WTC11 (cell line): ENCODE measurements around the gene CAVIN1. TPM values are rescaled to one million over a fixed set of nuclear protein-coding genes. Genes with fewer than 3 reads are reported as not detected.
"Not testable (repeated sequence)": the region's sequence is repeated elsewhere in the genome, so short reads cannot be mapped to it uniquely, and the experiment has no call there.

Experiments
- ATAC-seq: fragments of 200-7000 bp; cut with Tn5 transposase; 2 replicates; pipeline ENCODE4 v1.10.0; 2021; ENCODE audit warnings: mild to moderate bottlenecking, moderate library complexity
- CTCF ChIA-PET: fragments of 300-600 bp; sonication (Branson Sonifier 250); formaldehyde crosslinking; loops from one replicate; lab custom pipeline; 2021; ENCODE audit warnings: antibody characterized with exemption; lab: Charles Lee
- POLR2A ChIA-PET: fragments of 350-600 bp; sonication (Branson Sonifier 250); formaldehyde crosslinking; loops from one replicate; lab custom pipeline; 2021; ENCODE audit warnings: antibody characterized with exemption; lab: Charles Lee
- DNase-seq: peaks from one replicate; pipeline ENCODE4 v3.0.0; 2021; ENCODE audit warnings: low spot score
- H3K27ac Mint-ChIP-seq: 2 replicates; pipeline ENCODE4 v1.8.0; 2021; ENCODE audit warnings: mixed read lengths
- H3K27me3 Mint-ChIP-seq: 2 replicates; pipeline ENCODE4 v1.8.0; 2021; ENCODE audit warnings: low read depth, mild to moderate bottlenecking, moderate library complexity, mixed read lengths
- H3K36me3 Mint-ChIP-seq: 2 replicates; pipeline ENCODE4 v1.8.0; 2021; ENCODE audit warnings: mixed read lengths
- H3K4me1 Mint-ChIP-seq: 2 replicates; pipeline ENCODE4 v1.8.0; 2022; ENCODE audit warnings: mixed read lengths
- H3K4me3 Mint-ChIP-seq: 2 replicates; pipeline ENCODE4 v1.8.0; 2021; ENCODE audit warnings: mild to moderate bottlenecking, moderate library complexity, mixed read lengths
- H3K9me3 Mint-ChIP-seq: 2 replicates; pipeline ENCODE4 v1.8.0; 2021; ENCODE audit warnings: mixed read lengths
- CTCF ChIP-seq: fragments of 200-600 bp; IDR thresholded peaks from 2 replicates; pipeline ENCODE4 v1.8.0; 2022; ENCODE audit warnings: antibody characterized with exemption
- E2F1 ChIP-seq: sonication (generic); formaldehyde crosslinking; IDR thresholded peaks from 2 replicates; pipeline ENCODE4 v1.8.0; 2022; ENCODE audit warnings: mild to moderate bottlenecking, missing genetic modification reagents
- E2F5 ChIP-seq: sonication (generic); formaldehyde crosslinking; IDR thresholded peaks from 2 replicates; pipeline ENCODE4 v1.8.1; 2022; ENCODE audit warnings: mild to moderate bottlenecking, moderate library complexity, missing genetic modification reagents
- ERG ChIP-seq: fragments of 250-450 bp; sonication (Bioruptor Pico); IDR thresholded peaks from 2 replicates; pipeline ENCODE4 v1.8.0; 2021; ENCODE audit warnings: mild to moderate bottlenecking
- FOXP4 ChIP-seq: sonication (generic); formaldehyde crosslinking; IDR thresholded peaks from 2 replicates; pipeline ENCODE4 v1.8.0; 2022; ENCODE audit warnings: mild to moderate bottlenecking, missing genetic modification reagents
- IRF1 ChIP-seq: sonication (generic); formaldehyde crosslinking; IDR thresholded peaks from 2 replicates; pipeline ENCODE4 v1.8.0; 2023; ENCODE audit warnings: missing genetic modification reagents
- KAT7 ChIP-seq: sonication (generic); formaldehyde crosslinking; IDR thresholded peaks from 2 replicates; pipeline ENCODE4 v1.8.1; 2023; ENCODE audit warnings: missing genetic modification reagents, mild to moderate bottlenecking, borderline replicate concordance
- NFATC4 ChIP-seq: fragments of 250-450 bp; sonication (Bioruptor Pico); IDR thresholded peaks from 2 replicates; pipeline ENCODE4 v1.9.0; 2021; ENCODE audit warnings: mild to moderate bottlenecking
- NFE2L1 ChIP-seq: sonication (generic); formaldehyde crosslinking; IDR thresholded peaks from 2 replicates; pipeline ENCODE4 v1.8.1; 2023; ENCODE audit warnings: missing genetic modification reagents
- NR3C1 ChIP-seq: sonication (generic); formaldehyde crosslinking; conservative IDR thresholded peaks from 2 replicates; pipeline ENCODE4 v1.8.1; 2023; ENCODE audit warnings: low read depth, mild to moderate bottlenecking, missing genetic modification reagents
- OVOL2 ChIP-seq: fragments of 250-450 bp; sonication (Bioruptor Pico); IDR thresholded peaks from 2 replicates; pipeline ENCODE4 v1.9.0; 2021; ENCODE audit warnings: mild to moderate bottlenecking, borderline replicate concordance
- PRRX2 ChIP-seq: fragments of 250-450 bp; sonication (Bioruptor Pico); IDR thresholded peaks from 2 replicates; pipeline ENCODE4 v1.8.0; 2021; ENCODE audit warnings: mild to moderate bottlenecking
- SMAD4 ChIP-seq: sonication (generic); formaldehyde crosslinking; IDR thresholded peaks from 2 replicates; pipeline ENCODE4 v1.8.0; 2022; ENCODE audit warnings: mild to moderate bottlenecking, missing genetic modification reagents
- TEAD4 ChIP-seq: sonication (generic); formaldehyde crosslinking; IDR thresholded peaks from 2 replicates; pipeline ENCODE4 v1.8.0; 2022; ENCODE audit warnings: mild to moderate bottlenecking, missing genetic modification reagents
- TP53 ChIP-seq: sonication (generic); formaldehyde crosslinking; IDR thresholded peaks from 2 replicates; pipeline ENCODE4 v1.8.1; 2023; ENCODE audit warnings: mild to moderate bottlenecking, missing genetic modification reagents
- ZBTB43 ChIP-seq: sonication (generic); formaldehyde crosslinking; IDR thresholded peaks from 2 replicates; pipeline ENCODE4 v1.8.1; 2023; ENCODE audit warnings: mild to moderate bottlenecking, missing genetic modification reagents
- ZNF219 ChIP-seq: sonication (generic); formaldehyde crosslinking; IDR thresholded peaks from 2 replicates; pipeline ENCODE4 v1.8.0; 2023; ENCODE audit warnings: missing genetic modification reagents, mild to moderate bottlenecking, borderline replicate concordance
- ZNF263 ChIP-seq: sonication (generic); formaldehyde crosslinking; IDR thresholded peaks from 2 replicates; pipeline ENCODE4 v1.8.1; 2022; ENCODE audit warnings: low read depth, mild to moderate bottlenecking, moderate library complexity, missing genetic modification reagents
- ZNF396 ChIP-seq: fragments of 250-450 bp; sonication (Bioruptor Pico); IDR thresholded peaks from 2 replicates; pipeline ENCODE4 v1.8.0; 2021; ENCODE audit warnings: mild to moderate bottlenecking, moderate library complexity, borderline replicate concordance
- ZNF423 ChIP-seq: fragments of 250-450 bp; sonication (Bioruptor Pico); IDR thresholded peaks from 2 replicates; pipeline ENCODE4 v2.1.2; 2022; ENCODE audit warnings: mild to moderate bottlenecking, moderate library complexity
- ZNF512 ChIP-seq: sonication (generic); formaldehyde crosslinking; IDR thresholded peaks from 2 replicates; pipeline ENCODE4 v1.8.1; 2022; ENCODE audit warnings: missing genetic modification reagents, borderline replicate concordance
- total RNA-seq: library from RNA; stranded (reverse); gene quantifications from 3 replicates; pipeline ENCODE4 v1.2.3, GENCODE V29; 2021

The CAVIN1 gene
- total RNA-seq, 1 experiment from 2014 or later = 24.6 TPM

- no peak for TF ChIP-seq ZNF396
- TF ChIP-seq IRF1 (CRISPR knock-in tag) = no peak
- TF ChIP-seq CTCF = no peak
- TF ChIP-seq E2F5 (CRISPR knock-in tag) = no peak
- TF ChIP-seq ERG (CRISPR knock-in tag) = no peak
- TF ChIP-seq ZNF423 (CRISPR knock-in tag) = no peak
- TF ChIP-seq NFATC4 (CRISPR knock-in tag) = no peak
- no peak for TF ChIP-seq E2F1 (CRISPR knock-in tag)
- TF ChIP-seq, all 79 proteins: peak for 0
These were observed 23.9 kb downstream of the CAVIN1 start (continued) for GRCh38 chr17:42399121-42399520.

- H3K9me3 Mint-ChIP-seq, DNase-seq, ATAC-seq, H3K27me3 Mint-ChIP-seq, H3K27ac Mint-ChIP-seq, POLR2A ChIA-PET, H3K4me3 Mint-ChIP-seq, H3K36me3 Mint-ChIP-seq: not testable (repeated sequence)
- CTCF ChIA-PET = interaction anchor here (1.3 to 2.0 kb wide), 3 partner anchors 11 to 85 kb away, joined by 3 to 10 read pairs (median 4); partner anchors contain the start of gene CAVIN1
- H3K4me1 Mint-ChIP-seq = peaks cover 18% of the 10 kb centered on the region
These were observed 27.5 kb downstream of the CAVIN1 start for GRCh38 chr17:42395601-42396000.

- no peak for ATAC-seq
- H3K4me1 Mint-ChIP-seq = peaks cover 18% of the 10 kb centered on the region
- no peak overlapping the region for H3K27ac Mint-ChIP-seq
- H3K36me3 Mint-ChIP-seq = no peaks in the 10 kb centered on the region
- CTCF ChIA-PET = no interaction called here
- no peaks in the 10 kb centered on the region for H3K27me3 Mint-ChIP-seq
- POLR2A ChIA-PET = interaction anchor here (0.7 kb wide), 1 partner anchor 366 kb away, joined by 3 read pairs; no protein-coding TSS in a partner anchor
- H3K4me3 Mint-ChIP-seq = no peak overlapping the region
- H3K9me3 Mint-ChIP-seq = peaks cover 4% of the 10 kb centered on the region
- DNase-seq = no peak
- no peak for TF ChIP-seq NFE2L1
- TF ChIP-seq TEAD4 (CRISPR knock-in tag) = no peak
- TF ChIP-seq FOXP4 (CRISPR knock-in tag) = no peak
- TF ChIP-seq ZNF219 = no peak
- TF ChIP-seq KAT7 (CRISPR knock-in tag) = no peak
- TF ChIP-seq NR3C1 = no peak
- TF ChIP-seq OVOL2 (CRISPR knock-in tag) = no peak
- TF ChIP-seq ZBTB43 (CRISPR knock-in tag) = no peak
- TF ChIP-seq ZNF512 (CRISPR knock-in tag) = no peak
- no peak for TF ChIP-seq TP53 (CRISPR knock-in tag)
- TF ChIP-seq ZNF263 (CRISPR knock-in tag) = no peak
- no peak for TF ChIP-seq SMAD4 (CRISPR knock-in tag)
- no peak for TF ChIP-seq PRRX2
These were observed 28.2 kb downstream of the CAVIN1 start for GRCh38 chr17:42394838-42395237.
